HG03064 (cell line): ENCODE data around the gene WDSUB1.
A peak's percentile ranks its signal among the peaks of the same experiment; 100 is the strongest.

Source experiments
- ATAC-seq: cut with Tn5 transposase; IDR thresholded peaks from one replicate; pipeline ENCODE4 v1.9.1; 2021; ENCODE audit warnings: low read depth; ENCODE audit not compliant: unreplicated experiment

The WDSUB1 gene

DNA sequence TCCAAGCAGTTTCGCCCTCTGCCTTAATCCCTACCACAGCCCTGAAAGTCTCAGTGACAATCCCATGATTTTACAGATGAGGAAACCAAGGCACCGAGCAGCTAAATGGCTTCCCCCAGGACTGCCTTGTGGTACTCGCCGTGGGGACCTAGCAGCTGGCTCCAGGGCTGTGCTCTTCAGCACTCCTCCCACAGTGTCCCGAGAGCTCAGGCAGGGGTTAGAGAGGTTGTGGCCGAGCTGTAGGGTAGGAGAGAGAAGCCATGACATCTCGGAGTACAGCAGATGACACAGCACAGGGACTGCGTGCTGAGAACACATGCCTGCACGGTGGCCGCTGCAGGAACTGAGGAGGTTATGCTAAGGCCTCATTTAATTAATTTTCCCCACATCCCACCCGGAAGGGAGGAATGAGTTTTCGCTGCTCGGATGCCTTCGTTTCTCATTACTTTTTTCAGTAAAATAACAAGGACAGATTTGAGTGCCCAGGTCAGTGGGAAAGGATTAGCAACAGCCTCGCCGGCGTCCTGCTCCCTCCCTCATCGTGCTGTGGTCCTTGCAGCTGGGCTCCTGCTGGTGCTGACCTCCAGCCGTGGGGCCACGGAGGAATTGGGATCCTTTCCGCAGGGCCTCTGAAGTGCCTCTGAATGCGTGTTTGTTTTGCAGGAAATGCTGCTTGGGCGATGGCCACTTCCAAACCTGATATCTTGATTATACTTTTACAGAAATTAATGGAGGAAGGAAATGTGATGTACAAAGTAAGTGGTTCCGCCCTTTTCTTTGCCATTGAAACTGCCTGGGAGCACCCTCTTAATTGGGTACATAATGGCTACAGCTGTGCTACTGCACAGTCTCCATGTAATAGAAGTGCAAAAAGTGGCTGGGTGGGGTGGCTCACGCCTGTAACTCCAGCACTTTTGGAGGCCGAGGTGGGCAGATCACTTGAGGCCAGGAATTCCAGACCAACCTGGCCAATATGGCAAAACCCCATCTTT lies 61.2 kb downstream of the WDSUB1 start:
- ATAC-seq: no peak

DNA sequence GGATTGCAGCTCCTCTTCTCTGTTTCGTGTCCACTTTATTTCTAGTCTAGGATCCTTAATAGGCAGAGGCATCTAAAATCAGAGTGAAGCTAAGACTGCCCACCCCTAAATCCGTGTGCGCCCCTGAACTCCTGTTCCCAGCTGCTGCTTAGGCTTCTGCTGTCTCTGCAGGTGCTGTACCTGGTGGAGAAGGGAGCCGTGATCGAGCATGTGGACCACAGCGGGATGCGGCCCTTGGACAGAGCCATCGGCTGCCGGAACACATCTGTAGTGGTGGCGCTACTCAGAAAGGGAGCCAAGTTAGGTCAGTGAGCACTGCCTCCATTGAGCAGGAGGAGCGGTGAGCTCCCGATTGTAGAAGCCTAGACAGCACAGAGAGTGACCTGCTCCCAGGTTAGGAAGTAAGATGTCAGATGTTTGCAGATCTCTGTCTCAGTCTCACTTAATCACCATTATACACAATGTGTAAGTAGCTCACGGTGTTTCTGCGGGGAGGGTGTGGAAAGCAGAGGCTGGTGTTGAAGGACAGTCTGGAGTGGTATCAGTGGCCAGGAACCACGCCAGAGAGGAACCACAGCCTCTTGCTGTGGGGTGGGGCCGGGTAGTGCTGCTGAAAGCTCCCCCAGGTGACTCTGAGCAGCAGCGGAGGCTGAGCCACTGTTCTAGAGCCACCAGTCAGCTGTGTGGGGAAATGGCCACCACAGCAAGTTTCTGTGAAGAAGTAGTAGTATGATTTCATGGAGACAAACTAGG lies 62.3 kb downstream of the WDSUB1 start:
- no peak for ATAC-seq

DNA sequence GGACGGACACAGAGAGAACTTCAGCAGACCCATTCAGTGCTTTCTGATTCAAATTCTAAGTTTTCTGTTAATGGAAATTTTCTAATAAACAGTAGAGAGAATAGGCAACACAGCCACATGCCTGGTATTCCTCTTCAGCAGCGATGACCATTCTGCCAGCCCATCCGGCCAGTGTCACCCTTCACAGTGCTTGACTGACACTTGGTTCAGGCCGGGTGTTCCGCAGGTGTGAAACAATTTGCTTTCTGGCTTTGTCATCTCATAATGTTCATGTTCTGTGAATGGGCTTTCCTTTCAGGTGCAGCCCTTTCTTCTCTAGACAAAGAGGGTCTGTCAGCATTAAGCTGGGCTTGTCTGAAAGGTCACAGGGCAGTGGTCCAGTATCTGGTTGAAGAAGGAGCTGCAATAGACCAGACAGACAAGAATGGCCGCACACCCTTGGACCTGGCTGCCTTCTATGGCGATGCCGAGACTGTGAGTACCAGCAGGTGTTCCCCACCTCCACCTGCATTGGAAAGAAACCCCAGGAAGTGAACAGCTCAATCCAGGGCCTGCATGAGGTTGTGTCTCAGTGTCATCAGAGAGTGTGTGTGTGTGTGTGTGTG lies 67.0 kb downstream of the WDSUB1 start:
- ATAC-seq: no peak

DNA sequence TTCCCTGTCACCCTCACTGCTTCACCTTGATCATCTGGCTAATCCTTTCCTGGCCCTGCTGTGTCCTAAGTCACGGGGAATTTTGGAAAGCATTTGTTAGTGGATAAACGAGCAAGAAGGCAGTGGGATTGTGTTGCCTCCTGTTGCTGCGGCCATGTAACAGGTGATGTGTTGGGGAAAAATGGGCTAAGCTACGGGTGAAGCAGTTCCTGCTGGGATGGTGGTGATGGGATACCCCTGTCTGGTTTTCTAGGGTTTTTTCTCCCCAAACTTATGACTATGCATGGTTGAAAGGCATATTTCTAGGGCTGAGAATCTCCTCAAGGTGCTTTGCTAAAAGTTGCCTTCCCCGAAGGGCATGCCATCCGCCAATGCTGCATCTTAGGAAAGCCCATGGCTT lies 68.1 kb downstream of the WDSUB1 start:
- ATAC-seq: no peak

DNA sequence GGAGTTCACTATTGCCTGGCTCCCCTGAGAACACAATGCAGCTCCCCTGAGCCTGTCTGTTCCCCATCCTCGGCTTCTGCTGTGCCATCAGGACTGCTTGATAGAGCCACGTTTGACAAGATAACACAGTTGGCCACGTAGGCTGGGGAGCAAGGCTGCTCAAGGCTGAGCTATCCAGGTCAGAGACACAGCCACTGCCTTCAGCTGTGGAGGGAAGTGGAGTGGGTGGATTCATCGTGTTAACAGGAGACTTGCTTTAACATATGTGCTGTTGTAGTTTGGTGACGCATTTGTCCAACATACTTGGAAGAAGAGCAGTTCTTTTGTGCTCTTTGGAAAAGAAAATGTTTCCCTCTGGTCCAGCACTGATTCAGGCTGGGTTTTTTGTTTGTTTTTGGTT lies 68.8 kb downstream of the WDSUB1 start:
- ATAC-seq: no peak

DNA sequence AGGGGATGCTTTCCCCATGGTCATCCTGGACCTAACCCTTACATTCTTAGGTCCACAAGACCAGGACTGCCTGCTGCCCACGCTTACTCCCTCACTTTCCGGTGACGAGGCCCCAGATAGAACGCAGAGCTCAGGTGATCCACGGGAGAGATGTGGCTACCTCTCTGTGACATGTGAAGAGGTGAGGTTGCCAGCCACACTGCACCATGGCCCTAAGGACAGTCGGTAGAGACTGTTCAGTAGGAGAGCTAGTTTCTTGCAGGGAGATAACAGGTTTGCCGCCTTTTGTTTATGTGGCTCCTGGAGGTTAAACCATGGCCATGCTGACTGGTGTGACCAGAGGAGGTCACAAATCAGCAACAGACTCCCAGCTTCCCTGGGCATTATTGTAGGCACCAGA lies 71.4 kb downstream of the WDSUB1 start:
- no peak for ATAC-seq

DNA sequence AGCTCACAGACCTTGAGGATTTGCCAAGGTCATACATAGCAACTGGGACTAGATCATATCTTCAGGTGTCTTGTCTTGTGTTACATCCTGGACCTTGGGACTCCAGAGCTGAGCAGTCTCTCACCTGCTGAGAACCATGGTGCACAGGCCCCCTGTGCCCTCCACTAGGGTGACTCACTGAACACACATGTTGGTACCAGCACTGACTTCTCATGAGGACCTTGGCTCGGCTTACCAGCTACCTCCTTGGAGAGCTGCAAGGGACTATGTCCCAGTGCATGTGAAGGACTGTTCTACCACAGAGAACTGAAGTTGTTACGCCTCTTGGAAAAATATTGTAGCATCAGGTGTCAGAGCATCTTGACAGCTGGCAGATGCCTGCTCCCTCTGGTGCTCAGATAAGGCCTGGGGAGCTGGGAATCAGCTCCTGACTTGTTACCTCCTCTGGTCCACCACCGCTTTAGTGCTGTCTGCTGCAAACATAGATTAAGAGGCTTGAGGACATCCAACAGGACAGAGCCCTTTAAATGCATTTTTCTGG lies 72.1 kb downstream of the WDSUB1 start:
- no peak for ATAC-seq

DNA sequence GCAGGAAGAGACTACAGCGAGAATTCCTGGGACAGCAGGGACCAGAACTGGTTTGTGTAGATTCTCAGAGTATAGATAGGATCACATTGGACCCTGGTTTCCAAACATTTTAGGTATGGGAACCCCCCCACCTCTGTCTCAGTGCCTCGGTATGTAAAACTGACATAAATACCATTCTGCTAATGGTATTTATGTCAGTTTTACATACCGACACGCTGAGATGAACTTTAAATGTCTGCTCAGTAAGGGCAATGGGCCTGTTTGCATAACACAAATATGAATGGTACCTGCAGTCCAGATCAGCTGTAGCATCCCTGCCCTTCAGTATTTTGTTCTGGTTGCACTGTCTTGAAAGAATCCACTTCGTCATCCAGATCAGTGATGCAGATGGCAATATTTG lies 73.2 kb downstream of the WDSUB1 start:
- no peak for ATAC-seq

DNA sequence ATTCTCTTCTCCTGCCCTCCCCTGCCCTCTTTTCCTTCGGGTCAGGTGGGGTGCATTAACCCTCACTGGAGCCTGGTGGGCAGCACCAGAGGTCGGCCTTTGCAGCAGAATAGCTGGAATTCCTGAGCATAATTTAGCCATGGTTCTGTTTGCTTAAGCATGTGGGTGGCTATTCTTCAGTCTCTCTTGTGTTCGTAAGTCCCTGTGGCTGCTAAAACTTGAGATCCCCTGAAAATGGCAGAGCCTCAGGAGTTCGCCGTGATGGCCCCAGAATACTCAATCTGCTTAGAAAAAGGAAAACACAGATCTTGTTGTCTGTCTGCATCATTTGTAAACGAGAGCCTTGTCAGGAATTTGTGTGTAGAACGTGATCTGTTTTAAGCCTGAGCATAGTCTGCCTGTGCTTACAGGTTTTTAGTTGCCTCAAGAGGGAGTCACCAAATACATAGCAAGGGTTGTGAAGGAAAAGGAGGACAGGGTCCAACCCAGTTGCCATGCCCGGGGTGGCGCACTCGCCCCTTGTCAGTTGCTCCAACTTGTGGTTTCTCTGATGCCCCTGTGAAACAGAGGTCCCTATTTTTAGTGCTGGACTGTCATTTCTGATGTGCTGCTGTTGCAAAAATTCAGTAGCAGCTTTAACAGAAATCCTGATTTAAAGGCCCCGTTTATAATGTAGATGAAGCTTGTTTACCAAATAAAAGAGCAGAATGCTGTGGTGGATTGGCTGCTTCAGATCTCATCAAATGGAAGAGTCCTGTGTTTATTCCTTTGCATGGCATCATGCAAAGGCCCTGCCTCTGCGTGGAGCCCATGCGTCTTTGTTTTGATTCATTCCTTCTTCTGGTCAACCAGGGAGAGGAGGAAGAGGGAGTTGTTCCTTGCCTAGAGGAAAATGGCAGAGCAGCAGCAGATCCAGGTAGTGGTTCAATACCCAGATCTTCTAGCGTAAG lies 74.8 kb downstream of the WDSUB1 start:
- no peak for ATAC-seq

DNA sequence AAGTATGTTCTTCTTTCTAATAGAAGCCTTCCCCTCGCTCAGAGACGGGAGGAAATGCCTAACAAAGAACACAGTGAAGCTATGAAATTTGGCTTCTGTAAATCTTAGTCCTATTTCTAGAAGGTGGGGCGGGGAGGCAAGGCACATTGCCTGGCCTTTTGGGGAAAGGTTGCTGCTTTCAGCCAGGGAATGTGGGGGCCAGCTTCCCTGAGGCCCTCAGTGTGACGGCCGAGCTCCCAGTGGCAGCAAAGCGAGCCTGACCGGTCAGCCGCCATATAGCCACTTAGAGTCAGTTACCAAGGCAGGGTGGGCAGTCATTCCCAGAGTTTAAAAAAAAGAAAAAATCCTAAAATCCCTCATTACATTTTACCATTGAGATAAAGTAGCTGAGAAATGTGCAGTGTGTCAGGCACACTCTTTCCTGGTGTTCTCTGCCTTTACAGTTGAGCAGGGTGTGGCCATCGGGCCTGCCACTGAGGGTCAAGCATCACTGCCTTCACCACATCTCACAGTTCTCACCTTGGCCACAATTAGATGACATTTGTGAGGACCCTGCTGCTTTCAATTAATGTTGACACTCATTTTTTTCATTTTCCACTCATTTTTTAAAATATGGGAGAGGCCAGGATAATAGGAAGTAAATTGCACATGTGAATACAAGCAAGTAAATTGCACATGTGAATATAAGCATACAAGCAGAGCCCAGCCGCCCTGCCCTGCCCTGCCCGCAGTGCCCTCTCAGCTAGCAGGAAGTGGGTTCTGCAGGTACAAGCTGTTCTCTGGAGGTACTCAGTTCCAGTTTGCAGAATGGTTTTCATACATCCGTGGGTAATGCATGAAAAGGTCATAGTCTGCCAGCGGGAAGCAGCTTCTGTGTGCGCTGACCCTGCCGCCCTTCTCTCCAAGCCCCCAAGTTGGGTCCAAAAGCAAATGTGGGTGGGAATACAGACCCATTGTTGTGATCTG lies 76.9 kb downstream of the WDSUB1 start:
- peak; percentile 79 for ATAC-seq

DNA sequence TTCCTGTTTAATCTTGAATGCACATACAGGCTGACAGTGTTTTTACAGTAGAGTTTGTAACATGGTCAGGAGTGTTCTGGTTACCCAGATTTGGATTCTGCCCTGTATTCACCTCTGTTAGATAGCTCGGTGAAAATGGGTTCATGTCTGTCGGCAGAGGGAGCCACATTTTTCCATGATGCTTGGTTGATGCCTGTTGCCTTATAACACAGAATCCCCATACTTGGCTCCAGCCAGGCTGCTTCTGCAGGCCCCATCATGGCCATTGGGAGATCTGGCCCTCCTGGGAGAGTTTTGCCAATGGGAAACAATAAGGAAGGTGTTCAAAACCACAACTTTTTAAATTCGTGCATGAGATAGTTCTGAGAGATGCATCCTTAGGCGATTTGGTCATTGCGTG lies 78.1 kb downstream of the WDSUB1 start:
- no peak for ATAC-seq

DNA sequence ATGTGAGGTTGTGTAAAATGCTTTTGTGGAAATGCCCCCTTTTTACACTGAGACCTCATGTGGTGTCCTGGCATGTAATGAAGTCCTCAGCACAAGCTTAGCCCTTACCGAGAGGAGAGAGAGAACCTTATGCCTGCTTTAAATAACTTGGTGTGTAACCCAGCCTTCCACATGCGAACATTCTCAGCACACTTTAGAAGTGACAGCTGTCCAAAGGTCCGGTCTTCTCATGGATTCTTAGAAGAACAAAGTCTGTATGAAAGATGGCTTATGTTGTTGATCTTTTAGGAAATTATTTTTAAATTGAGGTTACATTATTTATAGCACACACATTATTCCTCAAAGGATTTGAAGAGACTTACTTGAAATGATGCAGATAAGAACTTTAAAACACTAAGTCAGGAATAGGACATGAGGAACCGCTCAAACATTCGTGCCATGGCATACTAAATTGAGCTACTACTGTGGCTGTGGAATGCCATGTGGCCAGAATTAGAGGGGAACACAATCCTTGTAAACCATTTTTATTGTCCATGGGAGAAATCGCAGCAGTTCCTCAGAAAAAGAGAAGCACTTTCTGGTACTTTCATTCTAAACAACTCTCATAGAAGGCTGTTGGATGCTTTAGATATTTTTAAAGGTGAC lies 79.6 kb downstream of the WDSUB1 start:
- no peak for ATAC-seq

DNA sequence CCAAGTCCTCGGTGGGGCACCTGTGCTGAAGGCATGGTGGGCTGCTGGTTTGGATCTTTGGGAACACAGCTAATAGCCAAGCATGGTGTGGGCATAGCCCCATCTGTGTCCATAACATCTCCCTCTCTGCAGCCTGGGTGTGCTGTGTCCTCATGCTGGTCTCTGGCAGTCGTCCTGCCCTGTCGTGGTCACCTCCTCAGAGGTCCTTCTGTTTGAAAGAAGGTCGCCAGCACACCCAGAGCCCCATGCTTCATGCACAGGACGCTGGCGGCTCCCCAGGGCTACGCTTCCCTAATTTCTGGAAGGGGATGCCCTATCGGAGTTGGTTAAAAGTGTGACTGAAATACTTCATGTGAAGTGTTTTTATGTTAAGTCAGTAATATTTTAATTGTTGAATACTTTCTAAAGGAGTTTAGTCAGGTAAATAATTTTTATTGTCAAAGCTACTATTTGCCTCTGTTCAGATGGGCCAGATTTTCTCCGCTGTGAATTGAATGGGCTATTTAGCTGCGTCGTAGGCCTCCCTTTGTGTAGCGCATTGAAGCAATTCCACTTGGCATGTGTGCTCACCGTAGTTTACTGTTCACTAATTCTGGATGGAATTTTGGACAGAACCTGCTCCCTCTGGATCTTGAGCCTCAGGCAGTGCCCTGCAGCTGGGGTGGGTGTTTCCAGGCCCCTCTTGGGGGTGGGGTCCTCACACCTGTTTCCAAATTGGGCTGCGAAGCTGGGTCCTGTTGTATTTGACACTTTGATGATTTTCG lies 81.9 kb downstream of the WDSUB1 start:
- no peak for ATAC-seq

DNA sequence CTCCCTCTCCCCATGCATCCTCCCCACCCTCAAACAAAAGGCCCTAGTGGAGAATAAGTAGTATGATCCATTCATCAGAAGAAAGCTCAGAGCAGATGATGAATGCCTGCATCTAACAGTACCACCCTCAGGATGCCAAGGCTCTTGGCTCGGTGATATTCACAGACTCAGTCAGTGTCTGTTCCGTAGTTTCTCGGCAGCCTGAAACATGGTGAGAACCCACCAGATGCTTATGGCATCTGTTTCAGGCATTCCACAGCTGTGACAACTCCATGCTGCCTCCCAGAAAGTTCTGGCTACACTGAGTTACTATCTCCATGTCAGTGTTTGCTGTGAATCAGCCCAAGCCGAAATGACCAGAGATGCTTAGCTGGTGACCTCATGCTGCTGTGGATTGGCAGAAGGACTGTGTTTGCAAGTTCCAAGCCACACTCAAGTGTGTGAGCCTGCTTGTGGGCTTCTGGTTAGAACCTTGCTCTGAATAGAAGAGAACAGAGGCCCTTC lies 83.9 kb downstream of the WDSUB1 start:
- ATAC-seq: no peak

DNA sequence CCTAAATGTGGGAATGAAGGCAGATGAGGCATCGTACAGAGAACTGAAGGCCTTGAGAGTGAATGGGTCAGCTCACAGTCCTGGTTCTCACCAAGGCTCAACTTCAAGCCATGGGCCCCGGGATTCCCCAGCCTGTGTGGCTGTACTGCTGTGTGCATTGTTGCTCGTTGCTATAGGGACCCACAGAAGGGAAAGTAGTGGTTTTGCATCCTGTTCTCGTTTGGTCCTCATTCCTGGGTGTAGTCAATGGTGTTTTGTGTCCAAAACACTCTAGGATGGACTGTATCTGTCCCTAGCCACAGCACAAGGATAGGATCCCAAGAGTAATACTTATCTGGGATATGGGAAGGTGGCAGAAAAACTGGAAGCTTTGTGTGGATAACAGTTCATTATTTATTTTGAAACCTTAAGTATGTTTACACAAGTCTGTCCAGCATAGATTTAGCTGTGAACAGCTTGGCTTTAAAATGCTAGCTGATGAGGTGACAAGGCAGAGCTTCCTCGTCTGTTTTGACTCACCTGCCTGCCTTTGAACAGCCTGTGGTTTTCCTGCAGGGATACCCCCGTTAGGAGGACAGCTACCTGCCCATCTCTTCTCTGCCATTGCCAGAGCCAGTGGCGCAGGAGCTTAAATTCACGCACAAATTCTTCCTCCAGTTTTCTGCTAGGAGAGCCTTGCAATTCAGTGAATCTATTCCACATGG lies 85.0 kb downstream of the WDSUB1 start:
- ATAC-seq: peak; percentile 95

DNA sequence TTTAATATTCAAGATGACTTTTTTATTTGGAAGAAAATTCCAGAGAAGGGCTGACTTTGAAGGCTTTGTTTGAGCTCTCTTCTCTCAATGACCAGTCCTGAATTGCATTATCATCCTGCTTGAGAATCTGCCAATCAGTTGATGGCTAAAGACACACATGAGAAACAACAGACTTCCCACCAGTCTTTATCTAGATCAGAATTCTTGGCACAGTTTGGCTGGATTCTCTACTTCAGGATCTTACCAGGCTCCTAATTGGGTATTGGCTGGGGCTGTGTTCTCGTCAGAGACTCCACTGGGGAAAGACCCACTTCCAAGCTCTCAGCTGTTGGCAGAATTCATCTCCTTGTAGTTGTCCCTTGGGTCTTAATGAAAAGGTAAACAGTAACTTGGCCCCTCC lies 86.0 kb downstream of the WDSUB1 start:
- no peak for ATAC-seq
